Muscle of arm (tissue), 14 donors: Measurements from ENCODE around the gene TAOK3. TPM values are rescaled to one million over a fixed set of nuclear protein-coding genes. Genes with fewer than 3 reads are reported as not detected.
"Not testable (repeated sequence)": the region's sequence is repeated elsewhere in the genome, so short reads cannot be mapped to it uniquely, and the experiment has no call there.

Experiments used
- DNase-seq: peaks from one replicate; pipeline ENCODE4 v3.0.0-alpha.2; 2013
- long read RNA-seq, 11 donors: transcript quantifications; one replicate each; lab custom pipeline, GENCODE V29; 2026
- polyA plus RNA-seq, 12 donors: library from polyadenylated mRNA; unstranded; fragments of 120-200 nt; gene quantifications; one replicate each; pipeline ENCODE4 v1.2.1, GENCODE V29; 2013; ENCODE audit not compliant: insufficient read length in 12 of 12

TAOK3 gene
- 100 to 1,000 TPM in 1 of 12 donors, 10 to 100 TPM in 11; 16.1 to 288 (median 19.8) TPM for polyA plus RNA-seq
- long read RNA-seq, donor 1, partial matches to known transcripts: 0 of 10 reads
- long read RNA-seq, donor 1, other reads (novel, unspliced or antisense): 5 of 10 reads
- long read RNA-seq, donor 2, partial matches to known transcripts: 0 of 4 reads
- long read RNA-seq, donor 2, other reads (novel, unspliced or antisense): 0 of 4 reads
- long read RNA-seq, donor 3: 0 reads
- long read RNA-seq, donor 4, partial matches to known transcripts: 0 of 2 reads
- long read RNA-seq, donor 4, other reads (novel, unspliced or antisense): 0 of 2 reads
- long read RNA-seq, donor 5: 0 reads
- long read RNA-seq, donor 6, partial matches to known transcripts: 0 of 2 reads
- long read RNA-seq, donor 6, other reads (novel, unspliced or antisense): 0 of 2 reads
- long read RNA-seq, donor 7, partial matches to known transcripts: 14 of 15 reads
- long read RNA-seq, donor 7, other reads (novel, unspliced or antisense): 0 of 15 reads
- long read RNA-seq, donor 8, partial matches to known transcripts: 42 of 47 reads
- long read RNA-seq, donor 8, other reads (novel, unspliced or antisense): 5 of 47 reads
- long read RNA-seq, donor 9, full-length matches to known transcripts: 6 of 6 reads
- long read RNA-seq, donor 9, partial matches to known transcripts: 0 of 6 reads
- long read RNA-seq, donor 9, other reads (novel, unspliced or antisense): 0 of 6 reads
- long read RNA-seq, donor 10, partial matches to known transcripts: 9 of 13 reads
- long read RNA-seq, donor 10, other reads (novel, unspliced or antisense): 0 of 13 reads
- long read RNA-seq, donor 11, partial matches to known transcripts: 0 of 4 reads
- long read RNA-seq, donor 11, other reads (novel, unspliced or antisense): 0 of 4 reads

DNA sequence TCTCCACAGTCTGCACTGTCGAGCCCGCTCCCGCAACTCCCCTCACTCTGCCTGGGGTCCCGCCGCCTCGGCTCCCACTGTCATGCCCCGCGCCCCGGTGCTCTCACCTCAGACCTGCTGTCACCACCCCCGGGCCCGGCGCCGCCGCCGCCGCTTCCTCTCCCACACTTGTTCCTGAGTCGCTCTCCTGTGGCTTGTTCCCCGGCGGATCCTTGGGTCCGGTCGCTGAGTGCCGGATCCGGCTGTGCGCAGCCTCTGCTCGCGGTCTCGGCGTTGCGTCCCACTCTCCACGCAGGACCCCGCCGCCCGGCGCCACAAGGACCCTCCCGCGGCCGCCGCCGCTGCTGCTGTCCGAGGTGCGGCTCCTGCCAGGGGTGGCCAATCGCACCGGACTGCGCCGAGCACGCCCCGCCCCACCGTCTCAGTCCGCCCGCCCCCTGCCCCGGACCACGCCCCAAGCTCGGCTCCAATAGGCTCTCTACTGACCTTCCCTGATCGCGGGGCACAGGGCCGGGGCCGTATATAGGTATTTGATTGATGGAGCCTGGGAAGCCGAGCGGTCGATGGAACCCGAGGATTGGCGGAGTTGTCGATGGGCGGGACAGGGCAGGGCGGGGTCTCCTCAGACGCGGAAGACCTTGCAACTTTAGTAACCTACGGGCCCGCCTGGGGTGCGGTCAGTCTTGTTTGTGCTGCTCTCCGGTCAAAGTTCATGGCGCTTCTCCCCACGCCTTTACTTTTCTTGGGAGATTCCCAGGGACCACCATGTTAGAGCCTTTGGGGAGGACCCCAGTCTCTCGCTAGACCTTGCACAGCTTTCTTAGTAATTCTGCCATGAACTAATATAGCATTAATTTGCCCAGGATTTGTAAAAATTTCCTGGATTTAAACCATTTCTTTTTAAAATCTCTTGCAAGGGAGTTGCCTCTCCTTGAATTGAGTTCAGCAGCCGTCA is at the start of gene TAOK3:
Gene TAOK3 (minus strand): TSS at position 367 of the 955 bp plus-strand sequence. CDS start 117,340 bp downstream, outside the sequence.
- peak; percentile 98 for DNase-seq

DNA sequence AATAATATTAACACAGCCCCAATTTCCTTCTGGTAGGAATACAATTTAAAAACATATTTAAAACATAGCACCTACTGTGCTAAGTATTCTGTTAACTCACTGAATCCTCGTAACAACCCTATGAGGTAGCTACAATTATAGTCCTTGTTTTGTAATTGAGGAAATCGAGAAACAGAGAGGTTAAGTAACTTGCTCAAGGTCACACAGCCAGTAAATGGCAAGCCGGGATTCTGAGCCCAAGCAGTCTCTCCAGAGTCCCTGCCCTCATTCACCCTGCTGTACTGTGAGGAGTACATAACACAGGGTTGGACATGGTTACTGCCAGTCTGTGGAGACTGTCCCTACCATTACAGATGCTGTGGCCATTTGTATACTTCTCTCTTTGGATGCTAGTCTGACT is 48.0 kb upstream of the TAOK3 start:
- DNase-seq: no peak

DNA sequence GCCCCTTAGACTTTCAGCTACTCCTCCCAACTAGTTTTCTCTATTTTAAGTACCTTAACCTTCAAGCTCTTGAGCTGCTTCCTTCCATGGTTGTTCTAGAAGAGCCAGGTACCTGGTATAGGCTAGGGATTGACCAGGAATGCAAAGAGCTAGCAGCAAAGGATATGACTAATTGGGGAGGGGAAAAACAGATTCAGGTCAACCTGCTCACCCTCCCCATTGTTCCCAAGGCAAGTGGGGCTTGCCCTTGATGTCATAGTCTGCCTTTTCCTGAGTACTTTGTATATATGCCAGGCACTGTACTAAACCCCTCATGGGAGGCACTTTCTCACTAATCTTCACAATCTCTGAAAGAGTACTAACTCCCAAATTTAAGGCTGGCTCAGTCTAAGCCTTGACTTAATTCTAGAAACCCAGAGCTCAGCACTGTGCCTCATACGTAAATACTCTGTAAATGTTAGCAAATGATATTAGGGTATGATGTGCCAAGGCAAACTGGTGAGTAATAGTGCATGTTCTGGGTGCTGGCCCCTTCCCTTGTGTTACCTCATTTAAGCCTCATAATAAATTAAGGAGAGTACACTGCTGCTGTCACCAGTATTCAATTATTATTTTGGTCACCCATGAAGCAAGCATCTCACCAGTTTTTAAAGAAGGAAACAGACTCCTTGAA is 45.8 kb upstream of the TAOK3 start:
- no peak for DNase-seq

DNA sequence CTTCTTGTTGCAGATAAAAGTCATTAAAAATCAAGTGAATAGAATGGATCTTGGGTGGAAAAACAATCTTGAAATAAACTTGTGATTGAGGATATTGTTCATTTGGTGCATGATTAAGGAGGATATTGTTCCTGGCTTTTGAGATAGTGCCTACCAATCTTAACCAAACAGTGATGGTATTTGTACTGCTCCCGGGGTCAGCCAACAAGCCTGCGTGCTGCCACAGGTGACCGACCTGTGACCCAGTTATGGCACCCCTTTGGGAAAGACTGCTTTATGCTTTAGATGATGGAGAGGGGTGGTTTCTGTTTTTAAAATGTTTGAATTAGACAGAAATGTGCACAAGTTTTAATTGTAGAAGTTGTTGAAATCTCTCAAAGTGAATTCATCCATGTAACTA is 45.2 kb upstream of the TAOK3 start:
- no peak for DNase-seq

DNA sequence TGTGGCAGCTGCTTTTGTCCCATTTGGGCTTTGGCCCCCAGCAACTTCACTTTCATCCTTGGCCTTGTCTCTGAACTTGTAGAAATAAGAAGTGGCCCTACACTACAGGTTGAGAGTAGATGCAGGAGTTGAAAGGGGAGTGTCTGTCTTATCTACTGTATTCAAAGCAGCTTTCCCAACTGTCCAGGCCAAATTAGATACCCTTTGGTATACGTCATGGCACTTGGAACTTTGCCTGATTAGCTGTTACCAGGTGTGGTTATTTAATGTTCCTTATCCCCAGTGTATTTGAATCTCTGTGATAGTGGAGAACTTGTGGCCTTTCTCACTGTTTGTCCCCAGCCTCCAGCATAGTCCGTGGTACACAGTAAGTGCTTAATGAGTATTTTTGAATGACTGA is 37.1 kb upstream of the TAOK3 start:
- DNase-seq: no peak

DNA sequence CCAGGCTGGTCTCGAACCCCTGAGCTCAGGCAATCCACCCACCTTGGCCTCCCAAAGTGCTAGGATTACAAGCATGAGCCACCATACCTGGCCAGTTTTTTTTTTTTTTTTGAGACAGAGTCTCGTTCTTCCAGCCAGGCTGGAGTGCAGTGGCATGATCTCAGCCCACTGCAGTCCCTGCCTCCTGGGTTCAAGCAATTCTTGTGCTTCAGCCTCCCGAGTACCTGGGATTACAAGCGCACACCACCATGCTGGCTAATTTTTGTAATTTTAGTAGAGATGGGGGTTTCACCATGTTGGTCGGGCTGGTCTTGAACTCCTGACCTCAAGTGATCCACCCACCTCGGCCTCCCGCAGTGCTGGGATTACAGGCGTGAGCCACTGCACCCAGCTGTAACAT is 35.5 kb upstream of the TAOK3 start:
- not testable (repeated sequence) for DNase-seq

DNA sequence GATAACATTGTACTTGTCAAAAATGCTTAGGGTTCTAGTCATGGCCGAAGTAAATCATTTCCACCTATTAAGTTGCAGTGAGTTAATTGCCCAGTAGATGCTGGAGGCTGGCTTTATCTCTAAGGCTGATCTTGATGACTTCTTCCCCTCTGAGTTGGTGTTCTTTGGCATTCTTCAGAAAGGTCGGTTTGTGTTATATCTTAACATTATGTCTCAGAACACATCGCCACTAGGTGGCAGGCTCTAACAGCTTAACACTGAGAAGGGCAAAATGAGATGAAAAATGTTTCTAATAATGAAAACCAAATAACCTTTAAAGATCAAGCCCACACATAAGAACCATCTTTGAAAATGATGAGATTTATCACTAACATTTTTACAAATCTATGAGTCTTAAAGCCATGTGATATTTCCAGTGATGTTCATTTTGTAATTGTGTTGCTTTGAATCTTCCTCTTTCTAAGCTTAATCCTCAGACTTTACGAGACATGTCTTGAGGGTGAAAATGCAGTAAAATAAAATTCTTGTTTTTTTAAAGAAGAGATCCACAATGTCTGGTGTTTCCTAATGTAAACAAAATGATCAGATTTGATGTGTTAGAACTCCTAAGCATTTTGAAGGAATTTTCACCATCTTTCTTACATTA is 32.3 kb upstream of the TAOK3 start:
- peak; percentile 33 for DNase-seq

DNA sequence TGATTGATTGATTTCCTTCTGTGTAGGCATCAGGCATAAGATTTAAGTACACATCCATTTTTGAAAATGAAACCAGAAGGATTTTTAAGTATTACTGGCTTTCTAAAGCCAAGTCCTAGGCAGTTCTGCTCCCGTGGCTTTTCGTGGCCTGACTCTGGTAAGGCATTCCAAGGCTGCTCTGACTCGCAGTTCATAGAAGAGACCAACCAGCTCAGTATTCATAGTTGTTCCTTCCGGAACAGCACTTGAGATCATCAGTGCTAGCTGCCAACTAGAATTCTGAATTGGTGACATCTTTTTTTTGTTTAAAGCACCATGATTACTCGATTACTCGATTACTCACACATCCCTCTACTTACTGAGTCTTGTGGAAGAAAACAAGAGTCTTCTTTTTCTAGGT is 29.5 kb upstream of the TAOK3 start:
- no peak for DNase-seq

DNA sequence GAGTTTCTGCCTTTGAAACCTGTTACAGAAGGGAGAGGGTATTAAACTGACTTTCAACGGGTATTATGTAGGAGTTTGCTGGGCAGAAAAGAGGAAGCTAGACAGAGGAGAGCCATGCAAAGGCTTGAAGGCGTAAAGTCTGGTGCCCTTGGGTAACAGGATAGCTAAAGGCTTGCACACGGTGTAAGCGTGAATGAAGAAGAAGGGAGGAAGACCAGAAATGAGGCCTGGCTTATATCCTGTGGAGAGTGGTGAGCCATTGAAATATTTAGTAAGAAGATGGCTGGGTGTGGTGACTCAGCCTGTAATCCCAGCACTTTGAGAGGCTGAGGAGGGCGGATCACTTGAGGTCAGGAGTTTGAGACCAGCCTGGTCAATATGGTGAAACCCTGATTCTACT is 26.2 kb upstream of the TAOK3 start:
- no peak for DNase-seq

DNA sequence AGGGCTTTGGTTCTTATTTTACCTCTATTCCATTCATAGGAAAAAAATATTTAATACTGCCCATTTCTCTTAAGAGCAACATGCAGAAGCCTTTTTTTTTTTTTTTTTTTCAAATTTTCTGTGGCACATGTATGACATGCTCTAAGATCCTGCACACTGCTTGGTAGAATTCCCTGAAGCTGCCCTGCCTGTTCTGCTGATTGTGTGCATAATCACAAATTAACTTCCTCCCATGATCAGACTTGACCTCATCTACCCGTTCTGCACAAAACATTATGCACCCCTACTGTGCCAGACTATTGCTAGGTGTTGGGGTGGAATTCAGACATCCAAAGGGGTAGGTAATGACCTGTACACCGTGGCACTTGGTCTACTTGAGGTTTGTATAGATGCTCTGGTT is 25.8 kb upstream of the TAOK3 start:
- no peak for DNase-seq

DNA sequence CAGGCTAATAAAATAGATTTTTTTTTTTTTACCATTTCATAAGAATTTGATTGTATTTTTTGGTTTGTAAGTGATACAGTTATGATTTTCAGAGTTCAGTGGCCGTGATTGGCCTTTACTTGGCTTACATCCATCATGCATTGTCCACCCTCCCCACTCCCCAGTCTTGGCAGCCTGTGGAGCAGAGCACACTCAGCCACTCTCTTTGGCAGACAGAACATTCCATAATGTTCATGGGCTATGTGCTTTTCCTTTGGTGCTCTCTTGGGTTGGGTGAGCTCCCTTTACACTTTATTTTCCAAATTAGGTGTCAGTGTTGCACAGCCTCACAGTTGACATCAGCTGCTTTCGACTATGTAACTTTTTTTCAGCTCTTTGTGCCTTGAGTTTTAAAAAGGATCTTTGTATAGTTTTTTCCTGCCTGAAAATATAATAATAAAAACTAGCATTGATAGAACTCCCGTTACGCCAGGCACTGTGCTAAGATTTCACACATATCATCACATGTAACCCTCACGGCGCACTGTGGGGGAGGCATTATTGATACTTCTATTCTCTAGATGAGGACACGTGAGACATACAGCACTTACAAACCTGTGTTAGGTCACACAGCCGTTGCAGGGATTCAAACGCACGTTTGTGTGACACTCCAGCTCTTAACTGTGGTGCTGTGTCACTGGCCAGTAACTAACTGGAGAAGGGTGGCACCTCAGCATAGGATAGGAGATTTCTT is 25.2 kb upstream of the TAOK3 start:
- DNase-seq: peak; percentile 7

DNA sequence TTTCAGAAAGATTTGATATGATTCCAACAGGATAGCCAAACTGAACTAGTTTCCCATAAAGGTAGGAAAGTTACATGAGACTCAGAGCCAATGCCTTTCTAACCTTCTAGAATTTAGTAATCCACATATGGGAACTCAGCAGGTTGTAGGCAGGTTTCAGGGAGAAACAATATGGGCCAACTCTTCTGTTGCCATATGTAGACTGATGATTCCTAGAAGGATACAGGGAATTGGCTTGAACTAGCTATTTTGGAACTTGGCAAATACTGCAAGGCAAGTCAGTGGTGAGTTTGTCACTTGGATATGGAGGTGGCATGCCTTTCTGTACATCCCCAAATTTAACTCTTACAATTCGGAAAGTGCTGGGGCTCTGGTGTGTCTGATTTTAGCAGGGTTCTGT is 19.1 kb upstream of the TAOK3 start:
- DNase-seq: no peak

DNA sequence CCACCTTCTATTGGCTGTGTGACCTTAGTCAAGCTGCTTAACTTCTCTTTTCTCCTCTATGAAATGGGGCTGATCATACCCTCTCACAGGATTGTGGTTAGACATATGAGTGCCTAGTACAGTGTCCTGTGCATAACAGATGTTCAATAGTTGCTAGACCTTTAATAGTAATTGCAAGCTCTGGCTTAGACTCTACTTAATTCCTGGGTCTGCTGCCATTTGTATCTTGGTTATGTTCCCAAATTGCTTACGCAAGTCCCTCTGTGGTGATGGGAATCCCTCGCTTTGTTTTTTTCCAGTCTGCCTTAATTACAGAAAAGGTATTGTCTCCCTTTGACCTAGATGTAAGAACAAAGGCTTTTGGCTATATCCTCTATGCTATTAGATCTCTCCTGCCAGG is 18.7 kb upstream of the TAOK3 start:
- no peak for DNase-seq

DNA sequence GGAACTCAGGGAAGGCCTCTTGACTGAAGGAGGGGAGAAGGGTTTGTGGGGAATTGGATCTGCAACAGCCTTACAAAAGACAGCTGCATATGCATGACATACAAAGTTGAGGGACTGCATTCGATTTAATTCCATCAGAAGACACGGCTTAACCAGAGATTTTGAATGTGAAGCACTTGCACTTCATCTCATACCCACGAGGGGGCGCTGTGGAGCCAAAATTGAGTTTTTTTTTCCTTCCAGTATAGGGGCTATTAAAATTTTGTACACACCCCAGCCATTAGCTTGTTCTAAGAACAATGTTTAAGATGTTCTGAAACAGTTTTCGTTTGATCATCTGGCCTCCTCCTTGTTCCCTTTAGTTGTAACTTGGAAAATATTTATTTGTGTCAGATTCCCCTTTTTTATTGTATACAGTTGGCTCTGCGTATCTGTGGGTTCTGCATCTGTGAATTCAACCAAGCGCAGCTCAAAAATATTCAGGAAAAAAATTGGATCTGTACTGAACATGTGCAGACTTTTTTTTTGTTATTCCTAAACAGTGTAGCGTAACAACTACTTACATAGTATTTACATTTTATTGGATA is 5.3 kb upstream of the TAOK3 start:
- peak; percentile 74 for DNase-seq

DNA sequence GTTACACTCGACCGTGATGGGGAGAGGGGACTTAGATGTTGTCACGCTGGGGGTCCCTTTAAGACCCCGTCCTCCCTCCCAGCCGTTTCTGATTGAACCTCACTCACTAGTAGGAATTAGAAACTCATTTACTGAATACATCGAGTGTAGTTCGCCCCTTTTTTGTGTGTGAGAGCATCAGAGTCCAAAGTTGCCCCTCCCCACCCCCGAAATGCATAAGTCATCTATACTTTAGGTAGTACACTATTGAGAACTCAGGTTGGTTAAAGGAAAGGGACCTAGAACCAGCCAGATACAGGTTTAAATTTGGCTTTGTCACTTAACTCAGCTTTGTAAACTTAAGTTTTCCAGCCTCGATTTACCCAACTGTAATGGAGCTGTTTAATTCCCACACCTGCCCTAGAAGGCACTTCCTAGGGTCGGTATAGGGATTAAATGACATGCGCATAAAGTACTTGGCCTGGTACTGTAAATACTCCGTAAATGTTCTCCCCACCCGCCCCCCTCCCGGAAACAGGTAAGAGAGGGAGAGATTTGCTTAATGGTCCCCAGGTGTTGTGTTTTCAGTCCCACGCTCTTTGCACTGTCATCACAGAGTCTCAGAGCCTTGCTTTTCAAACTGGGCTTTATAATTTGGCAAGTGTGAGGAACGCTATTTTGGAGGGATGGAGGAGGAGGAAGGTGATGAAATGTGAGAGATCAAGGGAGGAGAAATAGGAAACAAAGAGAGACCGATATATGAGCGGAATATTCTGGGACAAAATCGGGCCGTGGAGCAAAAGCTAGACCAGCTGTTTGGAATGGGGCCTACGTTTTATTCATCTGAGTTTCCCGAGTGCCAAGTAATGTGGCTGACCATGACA is 4.5 kb upstream of the TAOK3 start:
- DNase-seq: no peak

DNA sequence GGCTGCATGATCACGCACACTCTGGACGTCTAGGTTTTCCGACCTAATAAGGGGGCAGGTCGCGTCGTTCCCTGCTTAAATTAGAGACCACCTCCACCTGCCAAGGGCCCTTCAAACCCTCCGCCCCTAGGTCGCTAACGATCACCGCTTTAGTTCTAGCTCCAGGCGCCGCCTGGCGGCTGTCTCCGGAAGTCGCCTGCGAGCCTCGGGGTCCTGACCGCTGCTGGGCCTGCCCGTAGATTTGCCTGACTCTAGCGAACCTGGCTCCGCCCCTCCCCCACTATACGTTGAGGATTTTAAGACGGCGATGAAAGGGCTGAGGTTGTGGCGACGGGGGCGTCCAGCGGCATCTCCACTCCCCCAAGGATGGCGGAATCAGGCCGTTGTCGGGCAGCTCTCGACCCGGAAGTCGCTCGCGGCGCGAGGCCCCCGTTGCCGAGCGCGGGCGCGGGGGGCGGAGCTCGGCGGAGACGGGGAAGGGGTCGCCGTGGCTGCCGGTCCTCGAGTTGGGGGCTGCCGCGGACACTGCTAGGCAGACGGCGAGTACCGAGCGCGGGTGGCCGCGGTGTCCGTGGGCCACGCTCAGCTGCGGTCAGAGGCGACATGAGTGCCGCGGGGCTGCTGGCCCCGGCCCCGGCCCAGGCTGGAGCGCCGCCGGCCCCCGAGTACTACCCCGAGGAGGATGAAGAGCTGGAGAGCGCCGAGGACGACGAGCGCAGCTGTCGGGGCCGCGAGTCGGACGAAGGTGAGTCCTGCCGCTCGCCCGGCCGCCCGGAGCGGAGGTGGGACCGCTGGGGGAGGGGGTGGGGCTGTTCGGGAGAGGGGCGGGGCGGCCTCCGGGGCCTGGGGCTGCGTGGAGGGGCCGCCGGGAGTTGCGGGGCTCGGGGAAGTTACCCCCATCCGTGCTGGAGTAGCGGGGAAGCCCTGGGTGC is 3.6 kb upstream of the TAOK3 start, which contains the start of gene SUDS3:
Gene SUDS3 (plus strand): TSS at position 467 of the 932 bp plus-strand sequence. CDS start 137 bp downstream, at position 604.
- peak; percentile 95 for DNase-seq

DNA sequence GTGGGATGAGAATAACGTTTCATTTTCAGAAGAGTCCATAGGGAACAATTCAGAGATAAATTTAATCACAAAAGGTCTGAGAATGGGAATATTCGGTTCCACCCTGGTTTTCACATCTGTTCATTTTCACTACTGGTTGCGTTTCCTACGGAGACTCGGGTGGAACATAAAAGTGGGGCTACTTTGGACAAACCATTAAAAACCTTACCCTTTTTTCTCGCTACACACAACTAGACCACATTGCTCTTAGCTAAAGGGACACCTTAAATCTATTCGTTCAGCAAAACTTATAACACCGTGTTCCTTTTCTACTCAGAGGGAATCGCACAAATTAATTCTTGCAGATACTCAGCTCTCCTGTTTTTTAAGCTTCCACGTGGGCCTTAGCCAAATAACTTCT is 2.6 kb upstream of the TAOK3 start:
- no peak for DNase-seq
